NCI-H460 (cell line): ENCODE results near the gene RERE. TPM values are rescaled to one million over a fixed set of nuclear protein-coding genes. Genes with fewer than 3 reads are reported as not detected.

Source experiments
- DNase-seq: peaks from one replicate; pipeline ENCODE4 v3.0.0-alpha.2; 2016; ENCODE audit warnings: low read depth; ENCODE audit errors: extremely low read depth
- total RNA-seq: library from RNA; depleted of rRNA; stranded (reverse); fragments of >200 nt; shearing (Covaris generic); gene quantifications from 2 replicates; pipeline ENCODE4 v1.2.3, GENCODE V29; 2014

The RERE gene
- total RNA-seq, 1 experiment from 2014 or later, result 7.7 TPM

DNA sequence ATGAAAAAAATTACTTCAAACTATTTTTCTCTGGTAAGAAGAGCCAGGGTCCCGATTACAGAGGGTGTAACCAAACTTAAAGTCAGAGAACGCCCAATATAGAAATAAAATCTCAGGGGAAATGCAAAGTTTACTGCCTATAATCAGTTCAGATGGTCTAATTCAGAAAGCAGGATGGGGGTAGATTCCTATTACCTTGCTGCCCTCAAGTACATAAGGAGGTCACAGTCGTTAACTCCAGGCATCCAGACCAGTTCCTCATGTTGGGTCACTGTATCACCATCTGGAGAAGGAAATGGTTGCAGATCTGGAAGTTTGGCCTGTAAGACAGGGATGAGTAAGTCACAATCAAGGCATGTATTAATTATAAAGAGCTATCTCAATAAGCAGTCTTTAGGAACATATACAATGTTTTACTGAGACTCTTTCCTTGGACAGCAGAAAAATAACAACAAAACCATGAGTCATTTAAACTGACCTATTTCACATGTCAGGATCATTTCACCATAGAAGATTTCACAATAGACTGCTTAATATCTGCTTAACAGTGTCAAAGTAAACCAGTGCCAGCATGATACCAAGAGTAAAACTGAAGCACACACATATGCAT, 320.1 kb downstream of the RERE start:
- DNase-seq, result peak; percentile 71

DNA sequence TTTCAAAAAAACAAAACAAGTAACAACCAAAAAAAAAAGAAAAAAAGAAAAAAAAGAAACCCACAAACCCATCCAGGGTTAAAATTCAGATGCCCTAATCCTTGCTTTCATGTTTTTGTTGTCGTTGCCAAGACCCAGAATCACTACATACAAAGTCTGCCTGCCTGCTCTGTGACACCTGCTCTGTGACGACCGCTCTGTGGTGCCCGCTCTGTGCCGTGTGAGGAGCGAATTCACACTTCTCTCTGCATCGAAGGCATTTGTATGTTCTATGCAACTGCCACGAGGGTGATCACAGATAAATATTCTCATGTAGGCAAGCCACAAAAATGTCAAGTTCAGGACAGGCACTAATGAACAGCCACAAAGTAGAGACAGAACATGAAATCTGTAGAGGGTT, 321.0 kb downstream of the RERE start:
- DNase-seq, result no peak

DNA sequence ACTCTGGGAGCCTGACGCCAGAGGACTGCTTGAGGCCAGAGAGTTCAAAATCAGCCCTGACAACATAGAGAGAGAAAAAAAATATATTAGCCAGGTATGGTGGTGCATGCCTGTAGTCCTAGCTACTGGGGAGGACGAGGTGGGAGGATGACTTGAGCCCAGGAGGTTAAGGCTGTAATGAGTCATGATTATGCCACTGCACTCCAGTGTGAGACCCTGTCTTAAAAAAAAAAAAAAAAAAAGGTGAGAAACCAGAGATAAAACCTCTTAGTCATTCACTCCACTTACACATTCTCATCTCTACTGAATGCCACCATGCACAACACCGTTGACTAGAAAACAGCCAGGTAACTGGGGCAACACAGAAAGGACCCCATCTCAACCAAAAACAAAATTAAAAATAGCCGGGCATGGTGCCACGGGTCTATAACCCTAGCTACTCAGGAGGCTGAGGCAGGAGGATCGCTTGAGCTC, 321.5 kb downstream of the RERE start:
- no peak for DNase-seq

DNA sequence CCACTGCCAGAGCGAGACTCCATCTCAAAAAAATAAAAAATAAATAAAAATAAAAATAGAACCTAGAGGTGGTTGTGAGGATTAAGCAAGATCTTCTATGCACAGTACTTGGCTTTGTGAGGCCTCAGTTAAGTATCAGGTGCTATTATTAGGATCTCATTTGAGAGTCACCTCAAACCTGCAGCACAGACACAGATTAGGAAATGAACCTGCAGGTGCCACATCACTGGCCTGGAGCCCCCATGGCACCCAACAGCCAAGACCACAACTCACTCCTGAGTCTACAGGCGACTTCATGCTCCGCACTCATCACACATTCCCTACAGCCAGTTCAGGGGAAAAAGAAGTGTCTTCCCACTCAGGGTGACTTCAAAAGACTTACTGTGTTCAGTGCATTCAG, 322.8 kb downstream of the RERE start:
- no peak for DNase-seq

DNA sequence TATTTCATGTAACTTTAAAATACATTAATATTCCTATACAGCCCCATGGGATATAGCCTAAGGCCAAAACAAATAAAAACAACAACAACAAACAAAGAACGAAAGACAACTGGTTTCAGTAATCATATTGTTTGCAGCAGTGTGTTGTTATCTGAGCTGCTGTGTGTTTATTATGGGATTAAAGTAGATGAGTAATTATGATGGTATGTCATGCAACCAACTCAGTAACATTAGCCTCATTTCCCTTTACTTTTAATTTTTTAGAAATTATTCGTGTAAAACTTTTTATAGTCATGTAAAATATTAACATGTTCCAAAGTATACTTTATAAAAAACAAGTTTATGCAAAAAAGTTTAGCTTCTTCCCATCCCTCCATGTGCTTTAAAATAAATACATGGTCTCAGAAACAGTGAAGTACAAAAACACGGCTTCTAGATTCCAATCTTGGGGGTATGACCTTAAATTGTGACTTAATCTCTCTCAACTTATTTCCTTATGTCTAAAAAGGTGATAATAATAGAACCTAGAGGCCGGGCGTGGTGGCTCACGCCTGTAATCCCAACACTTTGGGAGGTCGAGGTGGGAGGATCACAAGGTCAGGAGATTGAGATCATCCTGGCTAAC, 323.4 kb downstream of the RERE start:
- no peak for DNase-seq

DNA sequence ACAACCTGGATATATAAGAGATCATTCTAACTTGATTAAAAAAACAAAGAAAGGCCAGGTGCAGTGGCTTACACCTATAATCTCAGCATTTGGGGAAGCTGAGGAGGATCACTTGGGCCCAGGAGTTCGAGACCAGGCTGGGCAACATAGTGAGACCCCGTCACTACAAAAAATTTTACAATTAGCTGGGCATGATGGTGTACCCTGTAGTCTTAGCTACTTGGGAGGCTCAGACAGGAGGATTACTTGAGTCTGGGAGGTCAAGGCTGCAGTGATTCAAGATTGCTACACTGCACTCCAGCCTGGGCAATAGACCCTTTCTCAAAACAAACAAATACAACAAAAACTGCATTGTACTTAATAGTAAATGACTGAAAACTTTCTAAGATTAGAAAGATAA, 330.2 kb downstream of the RERE start:
- no peak for DNase-seq

DNA sequence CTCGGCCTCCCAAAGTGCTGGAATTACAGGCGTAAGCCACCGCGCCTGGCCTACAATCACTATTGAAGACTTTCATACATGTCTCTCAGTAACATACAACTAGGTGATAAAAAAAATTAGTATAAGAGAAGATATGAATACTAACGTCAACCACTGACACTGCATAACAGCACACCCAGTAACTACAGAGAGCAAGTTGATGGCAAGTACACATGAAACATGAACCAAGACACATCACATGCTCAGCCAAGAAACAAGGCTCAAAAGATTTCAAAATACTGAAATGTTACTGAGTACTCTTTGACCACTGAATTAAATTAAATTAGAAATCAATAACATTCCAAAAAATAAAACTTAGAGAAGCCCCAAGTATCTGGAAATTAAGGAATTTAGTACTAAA, 331.4 kb downstream of the RERE start:
- DNase-seq, result no peak

DNA sequence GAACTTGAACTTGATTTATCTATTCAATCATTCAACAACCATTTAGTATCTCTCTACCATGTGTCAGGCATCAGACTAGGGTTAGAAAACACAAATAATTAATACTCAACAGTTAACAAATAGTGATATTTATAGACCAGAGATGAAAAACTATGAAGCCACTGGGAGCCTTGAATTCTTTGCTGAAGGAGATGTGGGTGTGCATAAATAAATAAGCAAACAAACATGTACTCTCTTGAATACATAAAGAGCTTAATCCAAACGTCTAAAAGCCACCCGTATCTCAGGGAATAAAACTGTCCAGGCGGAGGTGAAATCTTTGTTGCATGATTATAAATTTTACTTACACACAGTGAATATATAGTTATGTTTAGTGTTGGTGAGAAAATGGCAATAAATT, 333.9 kb downstream of the RERE start:
- DNase-seq, result no peak

DNA sequence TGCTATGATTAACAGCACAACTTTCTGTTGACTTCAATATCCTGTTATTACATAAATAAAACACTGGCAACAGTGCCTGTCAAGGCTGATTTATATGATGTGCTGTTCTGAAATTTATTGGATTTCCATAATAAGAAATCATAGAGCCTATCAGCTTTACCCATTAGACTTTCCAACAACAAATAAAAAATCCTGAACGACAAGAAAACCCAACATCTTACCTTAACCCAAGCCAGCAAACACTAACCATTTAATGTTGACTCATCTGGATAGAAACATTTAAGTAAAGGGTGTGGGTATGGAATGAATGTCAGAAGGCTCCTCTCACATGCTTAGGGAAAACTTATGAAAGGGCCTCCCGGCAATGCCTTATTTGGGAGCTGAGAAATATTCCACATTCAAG, 334.5 kb downstream of the RERE start:
- peak; percentile 13 for DNase-seq

DNA sequence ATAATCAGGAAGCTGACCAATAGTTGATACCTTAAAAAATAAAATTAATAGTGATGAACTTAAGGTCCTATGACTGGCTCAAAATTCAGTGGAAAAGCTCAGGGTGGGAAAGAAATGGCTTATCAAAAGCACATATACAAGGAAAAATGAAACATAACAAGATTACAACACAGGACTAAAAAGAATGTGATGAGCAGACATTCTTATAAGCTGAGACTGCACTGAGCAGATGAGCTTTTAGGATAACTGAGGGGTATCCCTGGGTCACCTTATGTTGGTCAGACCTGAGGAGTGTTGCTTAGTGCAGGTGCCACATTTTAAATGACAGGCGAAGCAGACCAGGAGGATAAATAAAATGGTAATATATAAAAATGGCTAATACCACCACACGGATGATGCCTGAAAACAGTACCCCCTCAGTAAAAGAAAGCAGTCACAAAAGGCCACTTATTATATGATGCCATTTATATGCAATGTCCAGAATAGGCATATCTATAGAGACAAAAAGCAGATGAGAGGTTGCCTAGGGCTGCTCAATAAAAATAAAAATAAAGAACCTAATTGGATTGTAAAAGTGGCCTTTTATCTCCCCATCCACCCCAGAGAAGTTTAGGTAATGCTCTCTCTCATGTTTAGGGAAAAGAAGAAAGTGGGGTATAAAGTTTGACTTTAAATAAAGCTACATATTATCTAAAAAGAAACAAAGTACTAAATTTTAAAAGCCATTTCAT, 335.6 kb downstream of the RERE start:
- DNase-seq, result no peak

DNA sequence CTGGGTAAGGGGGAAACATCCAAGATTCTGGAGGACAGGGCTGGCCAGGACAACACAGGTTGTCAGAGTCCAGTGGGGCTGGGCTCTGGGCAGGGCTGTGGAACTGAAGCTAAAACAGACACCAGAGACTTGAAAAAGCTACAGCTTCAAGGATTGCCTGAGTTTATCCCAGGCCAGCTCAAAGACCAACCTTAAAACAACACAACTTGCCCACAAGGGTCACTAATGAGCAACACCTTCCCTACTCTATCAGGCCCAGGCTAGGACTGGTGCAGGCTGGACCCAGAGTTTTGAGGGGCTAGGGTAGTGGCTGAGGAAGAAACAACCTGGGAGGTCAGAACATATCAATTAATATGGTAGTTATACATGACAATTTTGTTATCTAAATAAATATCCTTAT, 338.9 kb downstream of the RERE start:
- no peak for DNase-seq

DNA sequence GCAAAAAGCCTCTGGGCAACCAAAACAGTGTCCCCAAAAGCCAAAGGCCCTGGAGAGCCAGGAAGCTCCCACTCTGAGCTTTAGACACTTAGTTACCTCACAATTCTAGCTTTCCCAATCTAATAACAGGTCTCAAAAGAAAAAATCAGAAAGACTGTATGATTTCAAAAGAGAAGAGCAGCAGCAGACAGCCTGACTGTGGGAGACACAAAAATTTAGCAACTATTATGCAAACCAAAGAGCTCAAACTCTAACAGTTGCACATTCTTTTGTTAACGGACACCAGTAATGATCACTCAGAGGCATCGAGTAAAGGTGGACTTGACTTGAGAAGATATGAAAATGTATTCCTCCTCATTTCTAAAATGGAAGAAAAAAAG, 339.5 kb downstream of the RERE start:
- DNase-seq, result no peak

DNA sequence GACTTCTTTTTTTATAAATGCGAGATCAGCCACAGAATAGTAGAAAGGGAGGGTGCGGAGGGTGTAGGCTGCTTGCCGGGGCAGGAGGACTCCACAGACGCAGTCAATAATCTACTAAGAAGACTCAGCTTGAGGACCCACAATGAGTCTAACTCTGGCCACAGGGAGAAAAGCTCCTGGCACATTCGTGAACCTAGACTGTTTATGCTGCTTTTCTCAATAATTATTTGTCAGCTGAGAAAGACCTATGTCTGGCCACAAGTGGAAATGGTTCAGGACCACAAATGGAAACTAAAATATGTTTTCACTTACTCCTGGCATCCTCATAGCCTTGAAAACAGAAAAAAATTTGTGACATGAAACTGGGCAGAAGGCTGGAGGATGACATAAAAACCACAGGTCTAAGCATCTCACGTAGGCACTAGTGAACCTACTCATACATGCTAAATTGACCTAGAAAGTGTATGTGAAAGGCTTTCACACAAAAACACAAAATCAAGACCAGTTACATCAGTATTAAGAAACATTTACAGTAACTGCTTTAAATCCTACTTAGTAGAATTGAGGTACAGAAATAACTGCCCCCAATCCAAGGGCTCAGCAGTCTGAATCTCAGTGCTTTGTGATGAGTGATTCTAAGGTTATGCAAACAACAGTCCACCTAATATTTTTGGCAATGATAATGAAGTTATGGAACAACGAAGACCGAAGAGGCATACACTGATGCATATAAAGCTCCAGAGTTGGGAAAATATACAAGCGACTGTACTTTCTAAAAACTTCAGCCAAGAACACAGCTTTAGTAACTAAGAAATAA, 340.1 kb downstream of the RERE start:
- no peak for DNase-seq

DNA sequence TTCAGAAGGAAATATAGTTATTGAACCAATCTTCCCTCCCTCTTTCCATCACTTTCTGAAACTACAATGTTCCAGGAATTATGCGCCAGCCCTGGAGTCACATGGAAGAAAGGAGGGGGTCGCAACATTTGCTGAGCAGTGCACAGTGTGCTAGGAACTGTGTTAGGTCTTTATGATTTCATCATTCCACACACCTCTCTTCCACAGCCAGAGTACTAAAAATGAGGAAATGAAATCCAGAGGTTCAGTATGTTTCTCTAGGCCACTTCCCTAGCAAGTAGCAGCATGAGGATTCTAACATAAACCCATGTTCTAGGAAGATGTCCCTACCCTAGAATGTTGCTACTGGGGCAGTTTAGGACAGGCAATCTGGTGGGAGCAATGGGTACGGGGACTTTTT, 341.4 kb downstream of the RERE start:
- DNase-seq, result no peak

DNA sequence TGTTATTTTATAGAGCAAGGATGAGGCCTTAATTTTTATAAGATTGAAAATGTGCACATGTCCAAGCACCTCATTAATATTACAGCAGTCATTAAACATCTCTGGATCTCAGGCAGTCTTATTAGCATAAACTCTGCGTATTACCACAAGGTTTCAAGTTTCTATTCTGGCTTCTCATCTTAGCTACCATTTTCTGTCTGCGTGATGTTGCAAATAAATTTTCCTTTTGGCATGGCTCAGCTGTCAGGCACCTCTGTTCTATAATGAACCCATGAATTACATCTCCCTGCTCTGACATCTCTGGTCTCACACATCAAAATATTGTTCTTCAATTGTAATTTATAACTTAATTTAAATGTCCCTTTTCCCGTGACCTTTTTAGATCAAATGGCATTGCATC, 343.1 kb downstream of the RERE start:
- no peak for DNase-seq

DNA sequence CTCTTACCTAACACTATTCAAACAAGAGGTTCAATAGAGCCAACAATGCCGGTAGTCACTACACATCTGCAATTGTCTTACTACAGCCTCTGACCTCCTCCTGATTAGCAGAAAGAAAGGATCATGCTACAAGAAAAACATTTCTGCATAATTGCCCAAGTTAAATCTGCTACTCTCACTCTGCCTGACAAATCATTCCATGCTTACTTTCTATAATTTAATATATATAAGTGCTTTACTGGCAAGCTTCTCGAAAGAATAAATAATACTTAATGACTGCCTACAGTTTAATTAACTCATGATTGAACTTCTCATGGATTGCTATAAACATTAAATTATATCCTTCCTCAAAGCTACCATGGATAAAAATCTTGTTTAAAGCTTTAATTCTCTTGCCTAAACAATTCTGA, 343.5 kb downstream of the RERE start:
- DNase-seq, result no peak

DNA sequence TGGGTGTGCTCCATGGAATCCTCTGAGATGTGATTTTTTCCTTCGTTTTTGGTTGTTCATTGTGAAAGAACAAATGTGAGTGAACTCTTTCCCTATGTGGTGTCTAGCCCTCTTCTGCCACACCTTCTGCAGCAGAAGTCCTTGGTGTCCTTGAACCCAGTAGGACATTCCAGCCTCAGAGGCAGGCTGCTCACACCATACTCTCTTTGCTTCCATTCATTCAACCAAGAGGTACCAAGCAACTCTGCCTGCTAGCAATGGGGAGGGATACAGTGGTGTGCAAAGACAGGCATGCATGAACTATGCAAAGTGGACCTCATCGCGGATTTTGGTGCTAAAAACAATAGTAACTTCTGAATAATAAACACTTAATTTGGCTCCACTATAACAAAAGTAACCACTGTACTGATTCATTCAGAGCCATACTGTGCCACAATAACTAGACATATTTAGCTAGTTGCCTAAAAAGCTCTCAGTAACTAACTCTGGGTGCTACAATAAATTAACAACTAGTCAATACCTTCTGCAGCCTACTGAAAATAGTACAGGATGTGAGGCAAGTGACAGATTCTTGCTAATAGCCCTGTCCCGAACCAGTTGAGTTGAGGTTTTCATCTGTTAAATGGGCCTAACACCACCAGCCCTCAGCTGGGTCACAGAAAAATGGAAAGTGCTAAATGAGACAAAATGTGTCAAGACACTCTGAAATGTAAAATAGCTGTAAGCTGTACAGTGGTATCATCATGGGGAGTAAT, 344.1 kb downstream of the RERE start:
- DNase-seq, result no peak

DNA sequence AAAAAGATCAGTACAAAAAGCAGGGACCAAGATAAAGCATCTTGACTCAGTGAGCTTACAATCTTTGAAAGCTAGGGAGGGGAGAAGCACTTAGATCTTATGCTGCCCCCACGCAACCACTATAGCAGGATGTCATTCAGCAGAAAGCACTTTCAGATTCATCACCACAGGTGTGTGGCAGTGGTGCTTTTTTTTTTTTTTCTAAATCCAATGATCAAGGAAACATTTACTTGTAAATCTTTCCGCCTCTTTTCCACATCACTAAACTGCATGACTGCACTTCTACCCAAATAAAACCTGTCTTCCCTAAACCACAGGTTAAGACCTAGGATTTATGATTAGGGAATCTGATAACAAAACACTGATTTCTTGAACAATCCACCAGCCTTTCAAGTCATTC, 344.8 kb downstream of the RERE start:
- no peak for DNase-seq

DNA sequence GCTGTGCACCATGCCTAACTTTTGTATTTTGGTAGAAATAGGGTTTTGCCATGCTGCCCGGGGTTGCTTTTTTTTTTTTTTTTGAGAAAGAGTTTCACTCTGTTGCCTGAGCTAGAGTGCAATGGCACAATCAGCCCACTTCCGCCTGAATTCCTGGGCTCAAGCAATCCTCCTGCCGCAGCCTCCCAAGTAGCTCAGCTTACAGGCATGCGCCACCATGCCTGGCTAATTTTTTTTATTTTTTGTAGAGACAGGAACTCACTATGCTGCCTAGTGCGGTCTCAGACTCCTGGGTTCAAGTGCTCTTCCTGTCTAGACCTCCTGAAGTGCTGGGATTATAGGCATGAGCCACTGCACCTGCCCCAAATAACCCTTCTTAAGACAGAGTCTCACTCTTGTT, 346.0 kb downstream of the RERE start:
- DNase-seq, result no peak

DNA sequence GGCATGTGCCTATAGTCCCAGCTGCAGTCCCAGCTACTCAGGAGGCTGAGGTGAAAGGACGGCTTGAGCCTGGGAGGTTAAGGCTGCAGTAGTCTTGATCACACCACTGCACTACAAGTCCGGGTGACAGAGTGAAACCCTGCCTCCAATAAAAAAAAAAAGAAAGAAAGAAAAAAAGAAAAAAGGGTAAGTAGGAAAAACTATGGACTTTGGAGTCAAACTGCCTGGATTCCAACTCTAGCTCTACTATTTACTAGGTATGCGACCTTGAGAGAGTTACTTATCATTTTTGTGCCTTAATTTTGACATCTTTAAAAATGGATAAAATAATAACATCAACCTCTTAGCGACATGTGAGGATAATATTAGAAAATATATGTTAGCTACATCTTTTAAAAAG, 348.7 kb downstream of the RERE start:
- DNase-seq, result no peak

DNA sequence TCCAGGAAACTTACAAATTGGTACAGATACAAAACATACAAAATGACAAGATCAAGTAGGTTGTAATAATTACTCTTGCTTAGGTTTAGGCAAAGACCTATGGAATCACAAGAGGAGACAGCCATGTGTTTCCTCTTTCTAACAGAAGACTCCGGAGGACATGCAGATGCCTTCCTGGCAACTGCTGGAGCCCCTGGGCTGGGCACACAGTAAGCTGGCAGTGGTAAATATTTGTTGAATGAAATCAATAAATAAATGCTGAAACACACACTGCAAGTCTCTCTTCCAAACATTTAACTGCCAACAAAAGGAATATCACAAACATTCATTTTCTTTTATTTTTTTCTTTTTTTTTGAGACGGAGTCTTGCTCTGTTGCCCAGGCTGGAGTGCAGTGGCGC, 350.1 kb downstream of the RERE start:
- DNase-seq, result no peak
